GM23338 (cell line): ENCODE measurements around the gene MMP28. TPM values are rescaled to one million over a fixed set of nuclear protein-coding genes. Genes with fewer than 3 reads are reported as not detected.

Source experiments
- ATAC-seq: fragments of 200-7000 bp; cut with Tn5 transposase; 3 replicates; pipeline ENCODE4 v1.9.1; 2020
- DNase-seq: peaks from one replicate; pipeline ENCODE4 v3.0.0-alpha.2; 2015; ENCODE audit warnings: low spot score
- H2AFZ ChIP-seq: fragments of 200-600 bp; sonication (generic); 2 replicates; pipeline ENCODE4 v1.8.0; 2016; ENCODE audit warnings: antibody characterized with exemption, mild to moderate bottlenecking, moderate library complexity
- H3F3A ChIP-seq: fragments of 200-600 bp; sonication (generic); replicated peaks from 2 replicates; pipeline ENCODE4 v1.8.0; 2017; ENCODE audit warnings: antibody characterized with exemption, mixed run types, low read depth
- H3K27ac ChIP-seq: fragments of 200-600 bp; sonication (generic); 2 replicates; pipeline ENCODE4 v1.6.1; 2016; ENCODE audit warnings: low read depth
- H3K27me3 ChIP-seq: fragments of 200-600 bp; sonication (generic); 2 replicates; pipeline ENCODE4 v1.8.0; 2016; ENCODE audit warnings: mild to moderate bottlenecking, mixed run types, moderate library complexity; ENCODE audit not compliant: insufficient read depth
- H3K36me3 ChIP-seq: fragments of 200-600 bp; sonication (generic); 2 replicates; pipeline ENCODE4 v1.8.0; 2016; ENCODE audit warnings: mild to moderate bottlenecking; ENCODE audit not compliant: insufficient read depth
- H3K4me1 ChIP-seq: fragments of 200-600 bp; sonication (generic); 2 replicates; pipeline ENCODE4 v1.8.0; 2016; ENCODE audit warnings: mild to moderate bottlenecking, moderate library complexity; ENCODE audit not compliant: insufficient read depth
- H3K4me2 ChIP-seq: fragments of 200-600 bp; sonication (generic); 2 replicates; pipeline ENCODE4 v1.7.1; 2017; ENCODE audit warnings: mixed run types
- H3K4me3 ChIP-seq: fragments of 200-600 bp; sonication (generic); 2 replicates; pipeline ENCODE4 v1.6.1; 2016; ENCODE audit warnings: mixed run types
- H3K79me2 ChIP-seq: fragments of 200-600 bp; sonication (generic); replicated peaks from 2 replicates; pipeline ENCODE4 v1.8.0; 2017; ENCODE audit warnings: mild to moderate bottlenecking; ENCODE audit not compliant: insufficient read depth
- H3K9me2 ChIP-seq: fragments of 200-600 bp; sonication (generic); 2 replicates; pipeline ENCODE4 v1.8.0; 2017; ENCODE audit not compliant: insufficient read depth
- H4K20me1 ChIP-seq: fragments of 200-600 bp; sonication (generic); replicated peaks from 2 replicates; pipeline ENCODE4 v1.8.0; 2017; ENCODE audit warnings: mild to moderate bottlenecking; ENCODE audit not compliant: insufficient read depth
- H3K27ac Mint-ChIP-seq: 2 replicates; pipeline ENCODE4 v1.8.0; 2020; ENCODE audit warnings: inconsistent platforms, mild to moderate bottlenecking, moderate library complexity, mixed read lengths
- H3K27me3 Mint-ChIP-seq: 3 replicates; pipeline ENCODE4 v1.8.0; 2022; ENCODE audit warnings: low read depth, mild to moderate bottlenecking, moderate library complexity, mixed read lengths, inconsistent platforms; ENCODE audit not compliant: insufficient read depth, poor library complexity
- H3K36me3 Mint-ChIP-seq: 3 replicates; pipeline ENCODE4 v1.8.0; 2021; ENCODE audit warnings: low read depth, mild to moderate bottlenecking, inconsistent platforms, moderate library complexity, mixed read lengths
- H3K4me1 Mint-ChIP-seq: 3 replicates; pipeline ENCODE4 v1.8.0; 2020; ENCODE audit warnings: mild to moderate bottlenecking, inconsistent platforms, mixed read lengths
- H3K4me3 Mint-ChIP-seq: 3 replicates; pipeline ENCODE4 v1.8.0; 2021; ENCODE audit warnings: moderate library complexity, mild to moderate bottlenecking, inconsistent platforms, mixed read lengths
- H3K9me3 Mint-ChIP-seq: 3 replicates; pipeline ENCODE4 v1.8.0; 2020; ENCODE audit warnings: moderate library complexity, mild to moderate bottlenecking, inconsistent platforms, mixed read lengths
- CREB1 ChIP-seq: fragments of 250-450 bp; sonication (Bioruptor Pico); IDR thresholded peaks from 2 replicates; pipeline ENCODE4 v1.5.0; 2020; ENCODE audit warnings: low read depth, mild to moderate bottlenecking, moderate library complexity
- CTCF ChIP-seq, 2 experiments: fragments of 200-600 bp in 1 of 2; sonication (generic) in 1 of 2; conservative IDR thresholded peaks; 2 replicates each; pipeline versions ENCODE4 v1.5.1 to v1.6.1; 2016 to 2017; ENCODE audit warnings: antibody characterized with exemption in 2 of 2, low read depth in 2 of 2, mild to moderate bottlenecking in 2 of 2, moderate library complexity in 1 of 2
- ETS1 ChIP-seq: IDR thresholded peaks from 2 replicates; pipeline ENCODE4 v1.6.1; 2016; ENCODE audit warnings: antibody characterized with exemption
- EZH2 ChIP-seq: fragments of 200-600 bp; sonication (generic); IDR thresholded peaks from one replicate; pipeline ENCODE4 v1.8.0; 2017; ENCODE audit warnings: antibody characterized with exemption, mild to moderate bottlenecking, low read depth; ENCODE audit not compliant: unreplicated experiment
- JUNB ChIP-seq: IDR thresholded peaks from one replicate; pipeline ENCODE4 v1.6.1; 2016; ENCODE audit warnings: antibody characterized with exemption; ENCODE audit not compliant: unreplicated experiment
- REST ChIP-seq: IDR thresholded peaks from one replicate; pipeline ENCODE4 v1.6.1; 2018; ENCODE audit warnings: antibody characterized with exemption; ENCODE audit not compliant: unreplicated experiment
- STAT1 ChIP-seq: IDR thresholded peaks from one replicate; pipeline ENCODE4 v1.6.1; 2016; ENCODE audit warnings: antibody characterized with exemption; ENCODE audit not compliant: unreplicated experiment
- ZNF114 ChIP-seq: fragments of 250-450 bp; sonication (Bioruptor Pico); IDR thresholded peaks from 2 replicates; pipeline ENCODE4 v1.5.0; 2020; ENCODE audit warnings: mild to moderate bottlenecking, moderate library complexity
- ZNF331 ChIP-seq: fragments of 250-450 bp; sonication (Bioruptor Pico); IDR thresholded peaks from 2 replicates; pipeline ENCODE4 v1.5.0; 2020; ENCODE audit warnings: low read depth, mild to moderate bottlenecking, moderate library complexity
- ZNF462 ChIP-seq: fragments of 250-450 bp; sonication (Bioruptor Pico); IDR thresholded peaks from 2 replicates; pipeline ENCODE4 v1.5.0; 2020; ENCODE audit warnings: mild to moderate bottlenecking, moderate library complexity
- polyA plus RNA-seq: library from polyadenylated mRNA; unstranded; fragments of >200 nt; fragmentation: Nextera tagmentation; extraction: Ambion mirVana; gene quantifications from 2 replicates; pipeline ENCODE4 v1.2.1, GENCODE V29; 2016
- total RNA-seq: library from RNA; depleted of rRNA; stranded (reverse); fragments of >200 nt; shearing (Covaris generic); gene quantifications from 2 replicates; pipeline ENCODE4 v1.2.3, GENCODE V29; 2014

MMP28 gene
- total and polyA plus RNA-seq, 2 experiments from 2014 or later: not detected

- H3K4me3 Mint-ChIP-seq: no peak overlapping the region
- Histone ChIP-seq H3F3A (no peaks in the 10 kb centered on the region), H3K36me3 (no peaks in the 10 kb centered on the region), H3K4me3 (no peak overlapping the region), H3K79me2 (no peaks in the 10 kb centered on the region), H3K27ac (no peak overlapping the region), H3K27me3 (no peaks in the 10 kb centered on the region), H3K9me2 (no peaks in the 10 kb centered on the region), H3K4me1 (peaks cover 9% of the 10 kb centered on the region), H3K4me2 (no peak overlapping the region), H4K20me1 (no peaks in the 10 kb centered on the region), H2AFZ (no peak overlapping the region)
- H3K36me3 Mint-ChIP-seq: no peaks in the 10 kb centered on the region
- H3K9me3 Mint-ChIP-seq: no peaks in the 10 kb centered on the region
- DNase-seq: no peak
- H3K4me1 Mint-ChIP-seq: peaks cover 19% of the 10 kb centered on the region
- TF ChIP-seq JUNB: no peak
- no peak for TF ChIP-seq REST
- TF ChIP-seq CREB1 (CRISPR knock-in tag): no peak
- TF ChIP-seq ETS1: no peak
- no peak for TF ChIP-seq STAT1
- no peak for TF ChIP-seq ZNF462 (CRISPR knock-in tag)
- TF ChIP-seq CTCF (conservative IDR thresholded peaks at IDR 0.05; ENCODE audit: low read depth in 2 of 2): no peak
- TF ChIP-seq ZNF331 (CRISPR knock-in tag): no peak
- no peak for TF ChIP-seq EZH2
- no peak for TF ChIP-seq ZNF114
- no peak overlapping the region for H3K27ac Mint-ChIP-seq
- no peaks in the 10 kb centered on the region for H3K27me3 Mint-ChIP-seq
- no peak for ATAC-seq
These were observed 16.7 kb downstream of the MMP28 start for GRCh38 chr17:35778641-35779196.
